ENCODE data around the gene ENPP6. TPM values are rescaled to one million over a fixed set of nuclear protein-coding genes. Genes with fewer than 3 reads are reported as not detected.

ENPP6 gene
- total RNA-seq, 3 donors from 2014 or later (not counting 1 experiment from before 2014, with no cell fraction given), result 0.23 TPM; not detected in 2

GRCh38 chr4:184090571-184090970 is 127.1 kb downstream of the ENPP6 start:
- Mint-ChIP-seq H3K9me3 (no peaks in the 10 kb centered on the region), H3K4me1 (no peaks in the 10 kb centered on the region), H3K27me3 (ENCODE audit: low read depth in 2 of 2) (peaks cover 5 to 12% of the 10 kb centered on the region in 2 donors), H3K36me3 (no peaks in the 10 kb centered on the region), H3K27ac (no peak overlapping the region), H3K4me3 (no peak overlapping the region)
- Histone ChIP-seq H3K36me3 (ENCODE audit: control insufficient read depth, insufficient read depth, low read length) (no peaks in the 10 kb centered on the region), H3K9me3 (ENCODE audit: control insufficient read depth, insufficient read depth, low read length) (no peaks in the 10 kb centered on the region), H3K27me3 (ENCODE audit: control insufficient read depth, insufficient read depth, low read length) (no peaks in the 10 kb centered on the region), H3K4me3 (ENCODE audit: low read length) (no peak overlapping the region), H3K4me1 (ENCODE audit: control insufficient read depth, insufficient read depth, low read length) (no peaks in the 10 kb centered on the region), H3K27ac (ENCODE audit: low read length) (no peak overlapping the region)
- DNase-seq, result no peak
- intact Hi-C loops (cut with micrococcal nuclease), result no loop called here
- TF ChIP-seq CTCF (IDR thresholded peaks at IDR 0.05), result no peak
- ATAC-seq, result no peak
- 83% methylated on average over 3 of the region's 3 CpGs for WGBS (ENCODE audit: insufficient coverage)

- H3K36me3 ChIP-seq (ENCODE audit: control insufficient read depth, insufficient read depth, low read length), result no peaks in the 10 kb centered on the region
- H3K36me3 Mint-ChIP-seq, result no peaks in the 10 kb centered on the region
- intact Hi-C loops (cut with micrococcal nuclease), result no loop called here
Measured at GRCh38 chr4:184080674-184081073, 137.0 kb downstream of the ENPP6 start.

GRCh38 chr4:184074677-184075388 is 142.8 kb downstream of the ENPP6 start:
- ATAC-seq, result no peak
- Histone ChIP-seq H3K27me3 (ENCODE audit: control insufficient read depth, insufficient read depth, low read length) (no peaks in the 10 kb centered on the region), H3K9me3 (ENCODE audit: control insufficient read depth, insufficient read depth, low read length) (no peaks in the 10 kb centered on the region), H3K36me3 (ENCODE audit: control insufficient read depth, insufficient read depth, low read length) (no peaks in the 10 kb centered on the region), H3K4me1 (ENCODE audit: control insufficient read depth, insufficient read depth, low read length) (no peaks in the 10 kb centered on the region), H3K4me3 (ENCODE audit: low read length) (no peak overlapping the region), H3K27ac (ENCODE audit: low read length) (no peak overlapping the region)
- no peak for DNase-seq
- Mint-ChIP-seq H3K4me1 (no peaks in the 10 kb centered on the region), H3K27me3 (ENCODE audit: low read depth in 2 of 2) (peaks cover 13 to 27% of the 10 kb centered on the region in 2 donors), H3K27ac (no peak overlapping the region), H3K9me3 (peaks cover 0 to 5% of the 10 kb centered on the region in 2 donors), H3K4me3 (no peak overlapping the region), H3K36me3 (peaks cover 5% of the 10 kb centered on the region)
- intact Hi-C loops (cut with micrococcal nuclease), result no loop called here
- no peak for TF ChIP-seq CTCF (IDR thresholded peaks at IDR 0.05)
- 100% methylated on average over 4 of the region's 5 CpGs for WGBS (ENCODE audit: insufficient coverage)

More at GRCh38 chr4:184080674-184081073, 137.0 kb downstream of the ENPP6 start:
- no peak overlapping the region for H3K4me3 ChIP-seq (ENCODE audit: low read length)
- Mint-ChIP-seq H3K4me1 (no peaks in the 10 kb centered on the region), H3K4me3 (no peak overlapping the region), H3K9me3 (no peaks in the 10 kb centered on the region), H3K27ac (no peak overlapping the region), H3K27me3 (ENCODE audit: low read depth in 2 of 2) (peaks cover 12 to 46% of the 10 kb centered on the region in 2 donors)
- no peaks in the 10 kb centered on the region for H3K9me3 ChIP-seq (ENCODE audit: control insufficient read depth, insufficient read depth, low read length)
- 59% methylated on average over 8 of the region's 8 CpGs for WGBS (ENCODE audit: insufficient coverage)
- TF ChIP-seq CTCF (IDR thresholded peaks at IDR 0.05), result no peak
- no peak overlapping the region for H3K27ac ChIP-seq (ENCODE audit: low read length)
- ATAC-seq, result no peak
- no peaks in the 10 kb centered on the region for H3K27me3 ChIP-seq (ENCODE audit: control insufficient read depth, insufficient read depth, low read length)
- no peak for DNase-seq
- H3K4me1 ChIP-seq (ENCODE audit: control insufficient read depth, insufficient read depth, low read length), result no peaks in the 10 kb centered on the region

Data from natural killer cell (primary cell).